GM21619 (cell line): Measurements from ENCODE around the gene P3H3.
"Not testable (repeated sequence)": the region's sequence is repeated elsewhere in the genome, so short reads cannot be mapped to it uniquely, and the experiment has no call there.

Source experiments
- ATAC-seq: cut with Tn5 transposase; IDR thresholded peaks from one replicate; pipeline ENCODE4 v1.9.1; 2021; ENCODE audit not compliant: unreplicated experiment

P3H3 gene

DNA sequence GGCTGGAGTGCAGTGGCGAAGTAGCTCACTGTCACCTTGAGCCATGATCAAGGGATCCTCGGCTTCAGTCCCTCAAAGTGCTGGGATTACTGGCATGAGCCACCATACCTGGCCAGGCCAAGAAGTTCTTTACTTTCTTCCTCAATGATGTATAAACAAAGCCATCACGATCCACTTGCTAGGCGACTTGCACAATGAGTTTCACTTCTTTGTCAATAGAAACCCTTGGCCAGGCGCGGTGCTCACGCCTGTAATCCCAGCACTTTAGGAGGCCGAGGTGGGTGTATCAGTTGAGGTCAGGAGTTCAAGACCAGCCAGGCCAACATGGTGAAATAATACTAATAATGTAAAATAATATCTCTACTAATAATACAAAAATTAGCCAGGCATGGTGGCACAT is 59.3 kb downstream of the P3H3 start:
- ATAC-seq = no peak

DNA sequence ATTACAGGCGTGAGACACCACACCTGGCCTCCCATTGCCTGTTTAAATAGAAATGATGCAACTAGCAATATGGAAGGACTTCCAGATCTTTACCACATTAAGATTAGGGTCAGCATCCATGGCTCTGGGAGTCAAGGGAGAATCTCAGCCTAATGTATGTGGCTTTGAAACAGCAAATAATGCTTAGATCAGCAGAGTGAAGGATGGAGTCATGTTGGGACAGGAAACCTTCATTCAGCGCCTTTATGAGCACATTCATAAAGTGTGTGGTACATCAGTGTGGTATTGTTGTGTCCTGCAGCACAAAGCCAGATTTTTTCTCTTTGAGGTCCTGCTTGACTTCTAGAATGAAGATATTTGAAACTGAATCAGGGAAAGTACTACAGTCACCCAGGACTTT is 60.2 kb downstream of the P3H3 start:
- ATAC-seq = no peak

DNA sequence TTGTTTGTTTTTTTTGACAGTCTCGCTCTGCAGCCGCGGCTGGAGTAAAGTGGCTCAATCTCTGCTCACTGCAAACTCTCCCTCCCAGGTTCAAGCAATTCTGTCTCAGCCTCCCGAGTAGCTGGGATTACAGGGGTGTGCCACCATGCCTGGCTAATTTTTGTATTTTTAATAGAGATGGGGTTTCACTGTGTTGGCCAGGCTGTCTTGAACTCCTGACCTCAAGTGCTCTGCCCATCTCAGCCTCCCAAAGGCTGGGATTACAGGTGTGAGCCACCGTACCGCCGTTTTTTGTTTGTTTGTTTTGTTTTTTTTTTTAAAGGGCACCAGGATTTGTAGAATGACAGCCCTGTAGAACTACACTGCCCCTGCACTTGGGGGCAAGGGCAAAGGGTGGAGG is 60.6 kb downstream of the P3H3 start:
- ATAC-seq = not testable (repeated sequence)
